ENCODE data around the gene KRT28.
A peak's percentile ranks its signal among the peaks of the same experiment; 100 is the strongest.

Gene KRT28

GRCh38 chr17:40779181-40779909 lies 20.4 kb downstream of the KRT28 start:
- no peaks in the 10 kb centered on the region for H3K4me1 ChIP-seq
- DNase-seq = peak; percentile 28
- no peaks in the 10 kb centered on the region for H3K36me3 ChIP-seq
- H3K27me3 ChIP-seq = peaks cover 91% of the 10 kb centered on the region
- H3K4me3 ChIP-seq (ENCODE audit: low read depth, low read length) = no peak overlapping the region
- no peak for TF ChIP-seq CTCF (IDR thresholded peaks at IDR 0.05; ENCODE audit: low read depth, low read length)
- H3K9me3 ChIP-seq = no peaks in the 10 kb centered on the region

- DNase-seq = no peak
- Histone ChIP-seq H3K27me3 (peaks cover 95% of the 10 kb centered on the region), H3K9me3 (no peaks in the 10 kb centered on the region), H3K4me3 (ENCODE audit: low read depth, low read length) (no peak overlapping the region), H3K4me1 (no peaks in the 10 kb centered on the region), H3K36me3 (no peaks in the 10 kb centered on the region)
- no peak for TF ChIP-seq CTCF (IDR thresholded peaks at IDR 0.05; ENCODE audit: low read depth, low read length)
Observed at GRCh38 chr17:40778461-40778860, 21.3 kb downstream of the KRT28 start.

DNA sequence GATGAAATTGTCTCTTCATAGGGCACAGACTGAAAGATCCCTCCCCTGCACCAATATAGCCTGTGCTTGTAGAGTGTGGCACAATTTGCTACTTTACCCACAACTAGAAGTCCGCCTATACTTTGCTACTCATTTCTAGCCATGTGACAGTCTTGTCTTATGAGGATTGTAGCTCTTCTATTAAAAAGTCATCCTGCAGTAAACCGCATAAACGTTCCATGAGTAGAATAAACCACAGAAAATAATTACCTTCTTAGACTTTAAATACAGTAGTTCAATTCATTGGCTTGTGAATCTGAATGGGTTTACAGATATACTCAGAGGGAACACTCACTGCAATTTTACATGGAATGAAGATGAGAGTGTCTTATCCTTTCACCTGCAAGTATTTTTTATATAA lies 21.8 kb downstream of the KRT28 start:
- TF ChIP-seq CTCF (IDR thresholded peaks at IDR 0.05; ENCODE audit: low read depth, low read length) = no peak
- Histone ChIP-seq H3K9me3 (no peaks in the 10 kb centered on the region), H3K36me3 (no peaks in the 10 kb centered on the region), H3K4me1 (no peaks in the 10 kb centered on the region), H3K4me3 (ENCODE audit: low read depth, low read length) (no peak overlapping the region), H3K27me3 (peaks cover 95% of the 10 kb centered on the region)
- DNase-seq = no peak

- Histone ChIP-seq H3K9me3 (no peaks in the 10 kb centered on the region; the same call in 1 of the 2 replicates), H3K4me1 (no peaks in the 10 kb centered on the region), H3K4me3 (ENCODE audit: low read depth, low read length) (no peak overlapping the region), H3K36me3 (no peaks in the 10 kb centered on the region), H3K27me3 (peaks cover 96% of the 10 kb centered on the region)
- TF ChIP-seq CTCF (IDR thresholded peaks at IDR 0.05; ENCODE audit: low read depth, low read length) = no peak
- DNase-seq = no peak
Observed at GRCh38 chr17:40777459-40777858, 22.3 kb downstream of the KRT28 start.

GRCh38 chr17:40775945-40776344 lies 23.8 kb downstream of the KRT28 start:
- Histone ChIP-seq H3K27me3 (peaks cover 99% of the 10 kb centered on the region), H3K9me3 (no peaks in the 10 kb centered on the region; the same call in 1 of the 2 replicates), H3K36me3 (no peaks in the 10 kb centered on the region), H3K4me1 (no peaks in the 10 kb centered on the region), H3K4me3 (ENCODE audit: low read depth, low read length) (no peak overlapping the region)
- no peak for TF ChIP-seq CTCF (IDR thresholded peaks at IDR 0.05; ENCODE audit: low read depth, low read length)
- no peak for DNase-seq

GRCh38 chr17:40772101-40772500 lies 27.7 kb downstream of the KRT28 start, which contains the start of gene KRT26:
Gene KRT26 (minus strand): TSS chr17:40772201. CDS start chr17:40772113, 88 bp downstream.
- no peaks in the 10 kb centered on the region for H3K4me1 ChIP-seq
- H3K27me3 ChIP-seq = peaks cover 86% of the 10 kb centered on the region
- H3K9me3 ChIP-seq = no peaks in the 10 kb centered on the region; the same call in 1 of the 2 replicates
- DNase-seq = no peak
- no peak for TF ChIP-seq CTCF (IDR thresholded peaks at IDR 0.05; ENCODE audit: low read depth, low read length)
- H3K4me3 ChIP-seq (ENCODE audit: low read depth, low read length) = no peak within 1 kb of the TSS
- H3K36me3 ChIP-seq = no peaks in the 10 kb centered on the region
